Measurements from ENCODE around the gene TH. TPM values are rescaled to one million over a fixed set of nuclear protein-coding genes. Genes with fewer than 3 reads are reported as not detected.

The TH gene
- polyA plus RNA-seq, 3 donors = not detected

GRCh38 chr11:2144544-2145248 lies 26.9 kb downstream of the TH start:
- H3K36me3 ChIP-seq (replicated peaks in 1 of 2; ENCODE audit: control insufficient read depth in 1 of 2, insufficient read depth in 2 of 2, low read length in 2 of 2) = no peaks in the 10 kb centered on the region
- Mint-ChIP-seq H3K9me3 (peaks cover 0 to 14% (median 4%) of the 10 kb centered on the region in 7 donors), H3K36me3 (no peaks in the 10 kb centered on the region), H3K27ac (no peak overlapping the region), H3K4me3 (peak overlapping the region in 1 of 2 donors; percentile 75), H3K4me1 (no peaks in the 10 kb centered on the region), H3K27me3 (ENCODE audit: low read depth in 3 of 3) (peaks cover 83 to 98% (median 91%) of the 10 kb centered on the region in 3 donors)
- H3K27me3 ChIP-seq (ENCODE audit: control insufficient read depth in 2 of 2, insufficient read depth in 2 of 2, low read length in 2 of 2) = peaks cover 35 to 93% of the 10 kb centered on the region in 2 donors
- H3K27ac ChIP-seq (ENCODE audit: low read depth in 1 of 2, low read length in 2 of 2) = no peak overlapping the region
- no peak overlapping the region for H3K4me3 ChIP-seq (replicated peaks in 1 of 3; ENCODE audit: low read depth in 2 of 3, low read length in 3 of 3)
- H3K9ac ChIP-seq (ENCODE audit: insufficient read depth, low read length, poor library complexity, severe bottlenecking) = no peak overlapping the region
- no peak overlapping the region for H2AFZ ChIP-seq (ENCODE audit: insufficient read depth, low read depth, low read length, poor library complexity, severe bottlenecking)
- H3K79me2 ChIP-seq (ENCODE audit: insufficient read depth, low read length) = no peaks in the 10 kb centered on the region
- intact Hi-C loops (cut with micrococcal nuclease) = loop anchor here in 1 of 2 donors (5.0 kb wide), 1 partner anchor 312 kb away; the partner anchor contains the start of gene SYT8
- 8% methylated on average over 13 of the region's 18 CpGs for WGBS (ENCODE audit: insufficient coverage)
- TF ChIP-seq, protein P1, sequence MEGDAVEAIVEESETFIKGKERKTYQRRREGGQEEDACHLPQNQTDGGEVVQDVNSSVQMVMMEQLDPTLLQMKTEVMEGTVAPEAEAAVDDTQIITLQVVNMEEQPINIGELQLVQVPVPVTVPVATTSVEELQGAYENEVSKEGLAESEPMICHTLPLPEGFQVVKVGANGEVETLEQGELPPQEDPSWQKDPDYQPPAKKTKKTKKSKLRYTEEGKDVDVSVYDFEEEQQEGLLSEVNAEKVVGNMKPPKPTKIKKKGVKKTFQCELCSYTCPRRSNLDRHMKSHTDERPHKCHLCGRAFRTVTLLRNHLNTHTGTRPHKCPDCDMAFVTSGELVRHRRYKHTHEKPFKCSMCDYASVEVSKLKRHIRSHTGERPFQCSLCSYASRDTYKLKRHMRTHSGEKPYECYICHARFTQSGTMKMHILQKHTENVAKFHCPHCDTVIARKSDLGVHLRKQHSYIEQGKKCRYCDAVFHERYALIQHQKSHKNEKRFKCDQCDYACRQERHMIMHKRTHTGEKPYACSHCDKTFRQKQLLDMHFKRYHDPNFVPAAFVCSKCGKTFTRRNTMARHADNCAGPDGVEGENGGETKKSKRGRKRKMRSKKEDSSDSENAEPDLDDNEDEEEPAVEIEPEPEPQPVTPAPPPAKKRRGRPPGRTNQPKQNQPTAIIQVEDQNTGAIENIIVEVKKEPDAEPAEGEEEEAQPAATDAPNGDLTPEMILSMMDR (IDR thresholded peaks at IDR 0.05) = no peak
- no peak overlapping the region for H3K4me2 ChIP-seq (replicated peaks; ENCODE audit: extremely low read depth, low read length, poor library complexity, severe bottlenecking)
- H3K9me3 ChIP-seq (replicated peaks in 1 of 2; ENCODE audit: control insufficient read depth in 1 of 2, insufficient read depth in 1 of 2, low read length in 2 of 2) = peaks cover 0 to 19% of the 10 kb centered on the region in 2 donors
- DNase-seq = no peak
- no peaks in the 10 kb centered on the region for H4K20me1 ChIP-seq (ENCODE audit: insufficient read depth, low read length)
- no peaks in the 10 kb centered on the region for H3K4me1 ChIP-seq (ENCODE audit: control insufficient read depth in 1 of 2, insufficient read depth in 2 of 2, low read length in 2 of 2)

GRCh38 chr11:2143799-2144543 lies 27.6 kb downstream of the TH start:
- H3K4me1 ChIP-seq (ENCODE audit: control insufficient read depth in 1 of 2, insufficient read depth in 2 of 2, low read length in 2 of 2) = no peaks in the 10 kb centered on the region
- Mint-ChIP-seq H3K9me3 (peaks cover 0 to 14% (median 4%) of the 10 kb centered on the region in 7 donors), H3K27me3 (ENCODE audit: low read depth in 3 of 3) (peaks cover 78 to 94% (median 84%) of the 10 kb centered on the region in 3 donors), H3K36me3 (no peaks in the 10 kb centered on the region), H3K4me3 (peak overlapping the region in 1 of 2 donors; percentile 75), H3K27ac (no peak overlapping the region), H3K4me1 (no peaks in the 10 kb centered on the region)
- TF ChIP-seq, protein P1 (IDR thresholded peaks at IDR 0.05) = no peak
- no peak for DNase-seq
- no peak overlapping the region for H3K4me2 ChIP-seq (replicated peaks; ENCODE audit: extremely low read depth, low read length, poor library complexity, severe bottlenecking)
- no peak overlapping the region for H3K4me3 ChIP-seq (replicated peaks in 1 of 3; ENCODE audit: low read depth in 2 of 3, low read length in 3 of 3)
- H2AFZ ChIP-seq (ENCODE audit: insufficient read depth, low read depth, low read length, poor library complexity, severe bottlenecking) = no peak overlapping the region
- peaks cover 35 to 90% of the 10 kb centered on the region in 2 donors for H3K27me3 ChIP-seq (ENCODE audit: control insufficient read depth in 2 of 2, insufficient read depth in 2 of 2, low read length in 2 of 2)
- no peaks in the 10 kb centered on the region for H4K20me1 ChIP-seq (ENCODE audit: insufficient read depth, low read length)
- H3K9ac ChIP-seq (ENCODE audit: insufficient read depth, low read length, poor library complexity, severe bottlenecking) = no peak overlapping the region
- no peak overlapping the region for H3K27ac ChIP-seq (ENCODE audit: low read depth in 1 of 2, low read length in 2 of 2)
- peaks cover 0 to 19% of the 10 kb centered on the region in 2 donors for H3K9me3 ChIP-seq (replicated peaks in 1 of 2; ENCODE audit: control insufficient read depth in 1 of 2, insufficient read depth in 1 of 2, low read length in 2 of 2)
- intact Hi-C loops (cut with micrococcal nuclease) = no loop called here
- H3K36me3 ChIP-seq (replicated peaks in 1 of 2; ENCODE audit: control insufficient read depth in 1 of 2, insufficient read depth in 2 of 2, low read length in 2 of 2) = no peaks in the 10 kb centered on the region
- under 1% methylated on average over 67 of the region's 72 CpGs for WGBS (ENCODE audit: insufficient coverage)
- H3K79me2 ChIP-seq (ENCODE audit: insufficient read depth, low read length) = no peaks in the 10 kb centered on the region
